ENCODE data around the gene CPNE9. TPM values are rescaled to one million over a fixed set of nuclear protein-coding genes. Genes with fewer than 3 reads are reported as not detected.

CPNE9 gene
- total RNA-seq, 1 donor, result not detected

- TF ChIP-seq, protein P1, sequence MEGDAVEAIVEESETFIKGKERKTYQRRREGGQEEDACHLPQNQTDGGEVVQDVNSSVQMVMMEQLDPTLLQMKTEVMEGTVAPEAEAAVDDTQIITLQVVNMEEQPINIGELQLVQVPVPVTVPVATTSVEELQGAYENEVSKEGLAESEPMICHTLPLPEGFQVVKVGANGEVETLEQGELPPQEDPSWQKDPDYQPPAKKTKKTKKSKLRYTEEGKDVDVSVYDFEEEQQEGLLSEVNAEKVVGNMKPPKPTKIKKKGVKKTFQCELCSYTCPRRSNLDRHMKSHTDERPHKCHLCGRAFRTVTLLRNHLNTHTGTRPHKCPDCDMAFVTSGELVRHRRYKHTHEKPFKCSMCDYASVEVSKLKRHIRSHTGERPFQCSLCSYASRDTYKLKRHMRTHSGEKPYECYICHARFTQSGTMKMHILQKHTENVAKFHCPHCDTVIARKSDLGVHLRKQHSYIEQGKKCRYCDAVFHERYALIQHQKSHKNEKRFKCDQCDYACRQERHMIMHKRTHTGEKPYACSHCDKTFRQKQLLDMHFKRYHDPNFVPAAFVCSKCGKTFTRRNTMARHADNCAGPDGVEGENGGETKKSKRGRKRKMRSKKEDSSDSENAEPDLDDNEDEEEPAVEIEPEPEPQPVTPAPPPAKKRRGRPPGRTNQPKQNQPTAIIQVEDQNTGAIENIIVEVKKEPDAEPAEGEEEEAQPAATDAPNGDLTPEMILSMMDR (IDR thresholded peaks at IDR 0.05; ENCODE audit: insufficient read depth, low read length), result no peak
- no peak overlapping the region for H3K4me3 ChIP-seq (ENCODE audit: low read depth, low read length)
- DNase-seq (ENCODE audit: low read depth), result no peak
Measured at GRCh38 chr3:9686050-9686550, 17.5 kb upstream of the CPNE9 start.

DNA sequence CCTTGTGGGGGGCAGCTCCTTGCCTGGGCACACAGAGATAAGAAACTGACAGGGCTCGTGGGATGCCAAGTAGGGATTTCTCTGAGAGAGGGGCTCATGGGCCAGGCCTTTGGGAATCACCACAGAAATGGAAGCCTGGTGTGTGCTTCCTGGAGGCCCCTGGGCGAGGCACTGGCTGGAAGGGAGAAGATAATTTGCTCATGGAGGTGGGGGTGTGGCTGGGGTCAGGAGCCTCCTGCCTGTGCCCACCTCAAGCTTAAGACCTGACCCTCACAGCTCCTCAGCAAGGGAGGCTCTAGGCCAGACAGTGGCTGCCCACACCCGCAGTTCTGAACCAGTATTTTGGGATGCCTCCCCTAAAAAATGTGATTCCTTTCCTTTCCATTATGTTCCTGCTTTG is 16.9 kb upstream of the CPNE9 start:
- DNase-seq (ENCODE audit: low read depth), result no peak
- no peak overlapping the region for H3K4me3 ChIP-seq (ENCODE audit: low read depth, low read length)
- TF ChIP-seq, protein P1 (IDR thresholded peaks at IDR 0.05; ENCODE audit: insufficient read depth, low read length), result no peak

DNA sequence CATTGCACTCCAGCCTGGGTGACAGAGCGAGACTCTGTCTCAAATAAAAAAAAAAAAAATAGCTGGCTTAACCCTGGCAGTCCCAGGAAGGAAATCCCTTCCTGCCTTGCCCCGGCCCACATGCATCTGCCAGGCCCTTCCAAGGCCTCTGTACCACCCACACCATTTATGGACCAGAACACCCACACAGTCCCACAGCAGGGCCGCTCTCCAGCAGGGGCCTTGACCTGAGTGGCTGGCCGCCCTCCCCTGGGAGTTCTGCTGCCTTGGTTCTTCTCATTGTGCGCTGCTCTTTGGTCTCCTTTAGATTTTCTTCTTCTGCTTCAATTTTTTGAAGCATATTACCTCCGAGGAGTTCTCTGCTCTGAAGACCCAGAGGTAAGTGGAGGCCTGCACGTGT is 16.1 kb upstream of the CPNE9 start:
- H3K4me3 ChIP-seq (ENCODE audit: low read depth, low read length), result no peak overlapping the region
- TF ChIP-seq, protein P1 (IDR thresholded peaks at IDR 0.05; ENCODE audit: insufficient read depth, low read length), result no peak
- no peak for DNase-seq (ENCODE audit: low read depth)

- DNase-seq (ENCODE audit: low read depth), result no peak
- H3K4me3 ChIP-seq (ENCODE audit: low read depth, low read length), result no peak overlapping the region
- TF ChIP-seq, protein P1 (IDR thresholded peaks at IDR 0.05; ENCODE audit: insufficient read depth, low read length), result no peak
Measured at GRCh38 chr3:9688961-9689360, 14.7 kb upstream of the CPNE9 start.

DNA sequence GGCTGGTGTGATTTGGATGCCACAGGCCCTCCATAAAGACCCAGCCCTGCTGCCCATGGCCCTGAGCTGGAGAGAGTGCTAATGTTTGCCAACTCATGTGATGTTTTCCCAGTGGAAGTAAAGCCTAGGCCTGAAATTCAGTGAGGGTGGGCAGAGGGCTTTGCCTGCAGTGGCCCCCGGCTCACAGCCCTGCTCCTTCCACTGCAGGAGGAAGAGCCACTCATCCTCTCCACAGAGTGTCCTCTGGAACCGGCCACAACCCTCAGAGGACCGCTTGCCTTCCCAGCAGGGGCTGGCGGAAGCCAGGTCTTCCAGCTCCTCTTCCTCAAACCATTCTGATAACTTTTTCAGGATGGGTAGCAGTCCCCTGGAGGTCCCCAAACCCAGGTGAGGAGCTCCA is 13.9 kb upstream of the CPNE9 start:
- no peak for DNase-seq (ENCODE audit: low read depth)
- H3K4me3 ChIP-seq (ENCODE audit: low read depth, low read length), result no peak overlapping the region
- TF ChIP-seq, protein P1 (IDR thresholded peaks at IDR 0.05; ENCODE audit: insufficient read depth, low read length), result no peak

- TF ChIP-seq, protein P1 (IDR thresholded peaks at IDR 0.05; ENCODE audit: insufficient read depth, low read length), result no peak
- DNase-seq (ENCODE audit: low read depth), result no peak
- no peak overlapping the region for H3K4me3 ChIP-seq (ENCODE audit: low read depth, low read length)
Measured at GRCh38 chr3:9690451-9691450, 12.9 kb upstream of the CPNE9 start.

Data from fibroblast of the aortic adventitia (primary cell).